GM19025 (cell line): Measurements from ENCODE around the gene TMEM170B.

ENCODE experiments used
- ATAC-seq: cut with Tn5 transposase; IDR thresholded peaks from one replicate; pipeline ENCODE4 v1.9.1; 2021; ENCODE audit warnings: mild to moderate bottlenecking, low read depth, moderate library complexity; ENCODE audit not compliant: unreplicated experiment

TMEM170B gene

GRCh38 chr6:11609324-11610071, 71.9 kb downstream of the TMEM170B start:
- no peak for ATAC-seq

GRCh38 chr6:11613336-11613735, 75.8 kb downstream of the TMEM170B start:
- ATAC-seq = no peak

GRCh38 chr6:11613858-11614257, 76.3 kb downstream of the TMEM170B start:
- no peak for ATAC-seq

GRCh38 chr6:11614534-11615213, 77.1 kb downstream of the TMEM170B start:
- no peak for ATAC-seq

- ATAC-seq = no peak
Measured at GRCh38 chr6:11615214-11615602, 77.7 kb downstream of the TMEM170B start.

- no peak for ATAC-seq
Measured at GRCh38 chr6:11616200-11616611, 78.7 kb downstream of the TMEM170B start.

- no peak for ATAC-seq
Measured at GRCh38 chr6:11618533-11618932, 81.0 kb downstream of the TMEM170B start.

GRCh38 chr6:11621119-11621518, 83.6 kb downstream of the TMEM170B start:
- ATAC-seq = no peak

GRCh38 chr6:11622156-11622555, 84.6 kb downstream of the TMEM170B start:
- no peak for ATAC-seq

GRCh38 chr6:11623272-11623671, 85.7 kb downstream of the TMEM170B start:
- no peak for ATAC-seq

GRCh38 chr6:11625302-11625701, 87.8 kb downstream of the TMEM170B start:
- ATAC-seq = no peak

GRCh38 chr6:11626356-11626755, 88.8 kb downstream of the TMEM170B start:
- no peak for ATAC-seq

- ATAC-seq = no peak
Measured at GRCh38 chr6:11628562-11628961, 91.0 kb downstream of the TMEM170B start.

GRCh38 chr6:11631008-11631407, 93.5 kb downstream of the TMEM170B start:
- no peak for ATAC-seq

GRCh38 chr6:11631539-11631938, 94.0 kb downstream of the TMEM170B start:
- ATAC-seq = no peak

- no peak for ATAC-seq
Measured at GRCh38 chr6:11632231-11632630, 94.7 kb downstream of the TMEM170B start.

GRCh38 chr6:11632795-11633511, 95.4 kb downstream of the TMEM170B start:
- ATAC-seq = no peak
